K562 (cell line): ENCODE measurements around the gene PPY. TPM values are rescaled to one million over a fixed set of nuclear protein-coding genes. Genes with fewer than 3 reads are reported as not detected.

Experiments
- ATAC-seq: fragments of 200-7000 bp; cut with Tn5 transposase; 3 replicates; pipeline ENCODE4 v1.9.1; 2020; ENCODE audit warnings: moderate library complexity
- BruUV-seq: library from RNA; stranded (reverse); fragments of 400-500 nt; replicated peaks from 2 replicates; lab custom pipeline; 2021; lab: Mats Ljungman, UMichigan
- CTCF ChIA-PET: fragments of 300-600 bp; formaldehyde crosslinking; extraction: SDS; loops from one replicate; lab custom pipeline; 2021; ENCODE audit warnings: low intra/inter-chr PET ratio; lab: Yijun Ruan, JAX
- POLR2A ChIA-PET: fragments of 300-600, 350-650 bp; sonication (Branson Sonifier 250); formaldehyde crosslinking; extraction: SDS; loops from one replicate; lab custom pipeline; 2021; ENCODE audit warnings: antibody characterized with exemption, inconsistent platforms; lab: Yijun Ruan, JAX
- DNase-seq, 4 experiments: peaks; one replicate each; pipeline versions ENCODE4 v3.0.0 to v3.0.0-alpha.2; 2011 to 2018; ENCODE audit warnings: low spot score in 3 of 4, mixed read lengths in 3 of 4; ENCODE audit errors: extremely low read depth in 1 of 4
- FAIRE-seq: peaks from 2 replicates; lab custom pipeline; 2011; peaks lifted over from hg19 to GRCh38; lab: Jason Lieb, UNC
- H2AFZ ChIP-seq: 2 replicates; pipeline ENCODE4 v1.6.0; 2011; ENCODE audit warnings: low read depth, low read length, control low read depth, inconsistent platforms
- H3K27ac ChIP-seq: fragments of 200-600 bp; 3 replicates; pipeline ENCODE4 v1.8.0; 2011; ENCODE audit warnings: low read depth, mild to moderate bottlenecking, control low read depth, inconsistent platforms, low read length, moderate library complexity, mixed read lengths; ENCODE audit errors: extremely low read depth
- H3K27me3 ChIP-seq, 2 experiments: fragments of 300-600 bp in 1 of 2; 2 replicates in 1 of 2; 3 replicates in 1 of 2; pipeline versions ENCODE4 v1.6.0 to v1.8.0; 2011; ENCODE audit warnings: inconsistent platforms in 2 of 2, low read length in 2 of 2, mild to moderate bottlenecking in 1 of 2, mixed read lengths in 1 of 2, moderate library complexity in 1 of 2; ENCODE audit not compliant: control insufficient read depth in 2 of 2, insufficient read depth in 2 of 2
- H3K36me3 ChIP-seq: fragments of 300-600 bp; 3 replicates; pipeline ENCODE4 v1.8.0; 2011; ENCODE audit warnings: mild to moderate bottlenecking, low read length, inconsistent platforms; ENCODE audit not compliant: control insufficient read depth, insufficient read depth
- H3K4me1 ChIP-seq, 2 experiments: fragments of 200-600 bp in 1 of 2; replicated peaks in 1 of 2; 2 replicates in 1 of 2; 3 replicates in 1 of 2; pipeline versions ENCODE4 v1.5.1 to v1.8.0; 2011; ENCODE audit warnings: inconsistent platforms in 2 of 2, low read length in 2 of 2, mild to moderate bottlenecking in 1 of 2, mixed read lengths in 1 of 2, moderate library complexity in 1 of 2; ENCODE audit not compliant: control insufficient read depth in 2 of 2, insufficient read depth in 2 of 2
- H3K4me2 ChIP-seq: 2 replicates; pipeline ENCODE4 v1.6.1; 2011; ENCODE audit warnings: low read length, control low read depth, inconsistent platforms, mixed read lengths; ENCODE audit not compliant: insufficient read depth
- H3K4me3 ChIP-seq: fragments of 200-600 bp; sonication (generic), shearing (Covaris generic); 2 replicates; pipeline ENCODE4 v1.5.1; 2016; ENCODE audit warnings: control low read depth, inconsistent platforms
- H3K79me2 ChIP-seq: fragments of 200-600 bp; 3 replicates; pipeline ENCODE4 v1.8.0; 2011; ENCODE audit warnings: low read length, inconsistent platforms; ENCODE audit not compliant: control insufficient read depth, insufficient read depth
- H3K9ac ChIP-seq, 2 experiments: 2 replicates each; pipeline versions ENCODE4 v1.6.0 to v1.6.1; 2011; ENCODE audit warnings: low read depth in 2 of 2, low read length in 2 of 2, control low read depth in 1 of 2, inconsistent platforms in 1 of 2, mild to moderate bottlenecking in 1 of 2, mixed read lengths in 1 of 2; ENCODE audit not compliant: insufficient read depth in 1 of 2
- H3K9me1 ChIP-seq: one replicate; pipeline ENCODE4 v1.6.0; 2011; ENCODE audit warnings: inconsistent platforms, mild to moderate bottlenecking, low read length, moderate library complexity; ENCODE audit not compliant: control insufficient read depth, insufficient read depth
- H3K9me3 ChIP-seq: replicated peaks from 2 replicates; pipeline ENCODE4 v1.5.1; 2011; ENCODE audit warnings: low read depth, low read length, inconsistent platforms; ENCODE audit not compliant: control insufficient read depth, insufficient read depth
- H4K20me1 ChIP-seq: replicated peaks from 2 replicates; pipeline ENCODE4 v1.6.1; 2011; ENCODE audit warnings: low read length, inconsistent platforms, mixed read lengths; ENCODE audit not compliant: control insufficient read depth, insufficient read depth
- CREB1 ChIP-seq, 2 experiments: sonication (generic) in 1 of 2; formaldehyde crosslinking in 1 of 2; IDR thresholded peaks; 2 replicates each; pipeline versions ENCODE4 v1.6.1 to v1.8.0; 2012 to 2022; ENCODE audit warnings: inconsistent platforms in 1 of 2, mild to moderate bottlenecking in 1 of 2, missing genetic modification reagents in 1 of 2, moderate library complexity in 1 of 2
- RFX1 ChIP-seq: fragments of 450-650 bp; IDR thresholded peaks from 2 replicates; pipeline ENCODE4 v1.6.1; 2016; ENCODE audit warnings: mild to moderate bottlenecking, moderate library complexity
- SP1 ChIP-seq: sonication (generic); formaldehyde crosslinking; IDR thresholded peaks from 2 replicates; pipeline ENCODE4 v1.8.1; 2022; ENCODE audit warnings: mild to moderate bottlenecking, missing genetic modification reagents
- STAG1 ChIP-seq: sonication (generic); formaldehyde crosslinking; IDR thresholded peaks from 2 replicates; pipeline ENCODE4 v1.5.0; 2020; ENCODE audit warnings: missing genetic modification reagents, borderline replicate concordance
- TOE1 ChIP-seq, 2 experiments: fragments of 450-650 bp in 1 of 2; sonication (generic) in 1 of 2; formaldehyde crosslinking in 1 of 2; IDR thresholded peaks; 2 replicates each; pipeline versions ENCODE4 v1.7.1 to v1.8.0; 2016 to 2022; ENCODE audit warnings: borderline replicate concordance in 2 of 2, mild to moderate bottlenecking in 2 of 2, antibody characterized with exemption in 1 of 2, inconsistent platforms in 1 of 2, low read depth in 1 of 2, missing genetic modification reagents in 1 of 2, moderate library complexity in 1 of 2
- ZBTB7A ChIP-seq: IDR thresholded peaks from 2 replicates; pipeline ENCODE4 v1.6.1; 2011; ENCODE audit warnings: low read depth, mild to moderate bottlenecking, low read length, moderate library complexity, borderline replicate concordance; ENCODE audit not compliant: control insufficient read depth
- ZNF507 ChIP-seq: conservative IDR thresholded peaks from 2 replicates; pipeline ENCODE4 v1.6.1; 2017; ENCODE audit warnings: missing genetic modification characterization, missing compliant biosample characterization
- WGBS: fragments of 100-300 bp; shearing (Covaris generic); methylation state at CpG from one replicate; pipeline ENCODE4 v1.1.6; 2016; ENCODE audit warnings: low coverage, mixed read lengths; ENCODE audit not compliant: insufficient coverage; ENCODE audit errors: missing lambda C conversion rate; 5-methylcytosine and 5-hydroxymethylcytosine counted together
- in situ Hi-C: fragments of 300-500 bp; cut with MboI; formaldehyde crosslinking; loops from 4 replicates; pipeline ENCODE4 v1.15.0; 2018; ENCODE audit warnings: inconsistent platforms, mixed read lengths
- intact Hi-C: fragments of 100-400 bp; cut with micrococcal nuclease; formaldehyde crosslinking; loops from 2 replicates; pipeline ENCODE4 v1.14.2; 2022
- polyA plus RNA-seq, 8 experiments: library from polyadenylated mRNA; depleted of rRNA in 4 of 8; stranded (reverse) in 5 of 8; unstranded in 3 of 8; fragments of >200 nt; fragmentation: Nextera tagmentation in 2 of 8; fragmentation: Illumina TruSeq in 1 of 8; extraction: Ambion mirVana in 2 of 8; extraction: Trizol in 1 of 8; gene quantifications; 2 replicates each; pipeline versions ENCODE4 v1.2.1 to v1.2.3, GENCODE V29; 2011 to 2014; ENCODE audit warnings: inconsistent platforms in 1 of 8, missing spikeins in 1 of 8
- total RNA-seq, 7 experiments: library from RNA; depleted of rRNA in 6 of 7; stranded (reverse); fragments of >200 nt in 6 of 7; fragmentation: Illumina TruSeq in 2 of 7; extraction: Trizol in 2 of 7; gene quantifications; 2 replicates each; pipeline versions ENCODE4 v1.2.1 to v1.2.3, GENCODE V29; 2011 to 2021; ENCODE audit warnings: low replicate concordance in 1 of 7
- TF ChIP-seq, protein P1 (sequence below): sonication (generic); formaldehyde crosslinking; IDR thresholded peaks from 2 replicates; pipeline ENCODE4 v1.8.0; 2022; ENCODE audit warnings: mild to moderate bottlenecking, missing genetic modification reagents
- TF ChIP-seq, protein P2 (sequence below): sonication (generic); formaldehyde crosslinking; IDR thresholded peaks from 2 replicates; pipeline ENCODE4 v1.8.0; 2022; ENCODE audit warnings: mild to moderate bottlenecking, missing genetic modification reagents

Gene PPY
- total and polyA plus RNA-seq, 9 of the 15 experiments (the other 6 are each of a cell fraction or from before 2014, with no cell fraction given): not detected

- Histone ChIP-seq H3K36me3 (no peaks in the 10 kb centered on the region), H3K4me1 (peaks cover 4 to 15% of the 10 kb centered on the region in 2 experiments; a peak in 3 of 5 replicates), H3K79me2 (no peaks in the 10 kb centered on the region), H3K9ac (no peak overlapping the region; a peak in 1 of 4 replicates), H3K4me2 (peak overlapping the region; percentile 68), H3K9me1 (peaks cover 4% of the 10 kb centered on the region), H3K27me3 (peaks cover 3 to 41% of the 10 kb centered on the region in 2 experiments; a peak in 3 of 5 replicates), H3K9me3 (no peaks in the 10 kb centered on the region), H4K20me1 (0 out of 2 replicates have a peak, but pooled peaks cover 3% of the 10 kb centered on the region), H3K4me3 (peak overlapping the region; percentile 28), H3K27ac (no peak overlapping the region), H2AFZ (peak overlapping the region; percentile 65)
- BruUV-seq: no TSS peak
- intact Hi-C loops (no loop called here), in situ Hi-C loops (no loop called here)
- DNase-seq: no peak
- 10% methylated on average over 13 of the region's 13 CpGs for WGBS
- ChIA-PET CTCF (no interaction called here), POLR2A (interaction anchor here (0.6 to 1.1 kb wide), 5 partner anchors 9 to 292 kb away, joined by 3 to 4 read pairs (median 3); no protein-coding TSS in a partner anchor)
- 0 out of 3 replicates have a peak, but pooled peaks have one; percentile 7 for ATAC-seq
- FAIRE-seq: no peak
- TF ChIP-seq, protein P1, sequence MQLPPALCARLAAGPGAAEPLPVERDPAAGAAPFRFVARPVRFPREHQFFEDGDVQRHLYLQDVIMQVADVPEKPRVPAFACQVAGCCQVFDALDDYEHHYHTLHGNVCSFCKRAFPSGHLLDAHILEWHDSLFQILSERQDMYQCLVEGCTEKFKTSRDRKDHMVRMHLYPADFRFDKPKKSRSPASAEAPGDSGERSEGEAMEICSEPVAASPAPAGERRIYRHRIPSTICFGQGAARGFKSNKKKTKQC (CRISPR knock-in tag): 0 out of 2 replicates have a peak, but pooled peaks have one; percentile 2
- TF ChIP-seq ZNF507 (no peak), SP1 (peak; percentile 52; the same call in 1 of the 2 replicates), STAG1 (CRISPR knock-in tag) (peak; percentile 22; the same call in 1 of the 2 replicates), TOE1 (IDR thresholded peaks at IDR 0.05; ENCODE audit: borderline replicate concordance) (no peak), TOE1 (CRISPR knock-in tag; IDR thresholded peaks at IDR 0.05; ENCODE audit: borderline replicate concordance, low read depth) (0 out of 2 replicates have a peak, but pooled peaks have one; percentile 21), CREB1 (IDR thresholded peaks at IDR 0.05) (no peak), CREB1 (CRISPR knock-in tag; IDR thresholded peaks at IDR 0.05) (no peak; the same call in 1 of the 2 replicates), RFX1 (peak; percentile 66), ZBTB7A (peak; percentile 21; the same call in 1 of the 2 replicates)
- TF ChIP-seq, protein P2, sequence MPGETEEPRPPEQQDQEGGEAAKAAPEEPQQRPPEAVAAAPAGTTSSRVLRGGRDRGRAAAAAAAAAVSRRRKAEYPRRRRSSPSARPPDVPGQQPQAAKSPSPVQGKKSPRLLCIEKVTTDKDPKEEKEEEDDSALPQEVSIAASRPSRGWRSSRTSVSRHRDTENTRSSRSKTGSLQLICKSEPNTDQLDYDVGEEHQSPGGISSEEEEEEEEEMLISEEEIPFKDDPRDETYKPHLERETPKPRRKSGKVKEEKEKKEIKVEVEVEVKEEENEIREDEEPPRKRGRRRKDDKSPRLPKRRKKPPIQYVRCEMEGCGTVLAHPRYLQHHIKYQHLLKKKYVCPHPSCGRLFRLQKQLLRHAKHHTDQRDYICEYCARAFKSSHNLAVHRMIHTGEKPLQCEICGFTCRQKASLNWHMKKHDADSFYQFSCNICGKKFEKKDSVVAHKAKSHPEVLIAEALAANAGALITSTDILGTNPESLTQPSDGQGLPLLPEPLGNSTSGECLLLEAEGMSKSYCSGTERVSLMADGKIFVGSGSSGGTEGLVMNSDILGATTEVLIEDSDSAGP: 0 out of 2 replicates have a peak, but pooled peaks have one; percentile 52
Observed at GRCh38 chr17:43900858-43901754, 41.2 kb downstream of the PPY start.
